Measurements from ENCODE around the gene TUT4.

The TUT4 gene

GRCh38 chr1:52559875-52560274, 7.0 kb upstream of the TUT4 start:
- DNase-seq (ENCODE audit: low read depth) = no peak
- in situ Hi-C loops (cut with HindIII; ENCODE audit: low sequenced_read_pairs) = no loop called here
- H3K4me3 ChIP-seq (ENCODE audit: low read depth, low read length) = no peak overlapping the region
- no peak for TF ChIP-seq CTCF (IDR thresholded peaks at IDR 0.05; ENCODE audit: low read depth, low read length, missing control alignments)

- H3K4me3 ChIP-seq (ENCODE audit: low read depth, low read length) = no peak overlapping the region
- no peak for TF ChIP-seq CTCF (IDR thresholded peaks at IDR 0.05; ENCODE audit: low read depth, low read length, missing control alignments)
- no peak for DNase-seq (ENCODE audit: low read depth)
- in situ Hi-C loops (cut with HindIII; ENCODE audit: low sequenced_read_pairs) = no loop called here
Measured at GRCh38 chr1:52558941-52559340, 6.0 kb upstream of the TUT4 start.

DNA sequence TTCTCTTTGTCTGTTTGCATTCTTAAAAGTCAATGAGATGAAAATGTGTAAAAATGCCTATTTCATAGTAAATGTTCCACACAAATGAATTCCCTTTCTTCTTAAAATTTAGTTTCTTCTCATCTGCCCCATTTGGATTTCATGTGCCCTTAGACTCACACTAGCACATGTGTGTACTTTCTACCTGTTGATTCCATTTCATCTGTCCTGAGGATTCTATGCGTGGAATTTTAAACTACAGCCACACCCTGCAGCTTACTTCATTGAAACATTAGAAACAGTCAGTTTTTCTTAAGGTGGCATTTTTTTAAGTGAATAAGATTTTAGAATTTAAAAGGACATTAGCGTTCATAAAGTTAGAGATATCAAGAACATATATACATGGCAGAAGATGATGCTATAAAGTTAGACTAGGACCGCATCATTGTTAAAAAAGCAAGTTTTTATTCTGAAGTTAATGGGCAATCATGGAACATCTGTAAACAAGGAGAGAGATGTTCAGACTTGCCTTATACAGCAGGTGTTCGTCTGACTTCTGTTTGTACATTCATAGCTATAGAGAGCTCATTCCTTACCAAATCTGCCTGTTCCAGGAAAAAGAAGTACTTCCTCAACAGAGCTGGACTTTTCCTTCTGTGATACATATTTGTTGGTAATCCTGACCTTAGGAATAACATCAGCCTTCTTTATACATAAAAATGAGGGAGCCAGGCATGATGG, 3.9 kb upstream of the TUT4 start:
- H3K4me3 ChIP-seq (ENCODE audit: low read depth, low read length) = no peak overlapping the region
- DNase-seq (ENCODE audit: low read depth) = no peak
- TF ChIP-seq CTCF (IDR thresholded peaks at IDR 0.05; ENCODE audit: low read depth, low read length, missing control alignments) = no peak
- in situ Hi-C loops (cut with HindIII; ENCODE audit: low sequenced_read_pairs) = no loop called here

DNA sequence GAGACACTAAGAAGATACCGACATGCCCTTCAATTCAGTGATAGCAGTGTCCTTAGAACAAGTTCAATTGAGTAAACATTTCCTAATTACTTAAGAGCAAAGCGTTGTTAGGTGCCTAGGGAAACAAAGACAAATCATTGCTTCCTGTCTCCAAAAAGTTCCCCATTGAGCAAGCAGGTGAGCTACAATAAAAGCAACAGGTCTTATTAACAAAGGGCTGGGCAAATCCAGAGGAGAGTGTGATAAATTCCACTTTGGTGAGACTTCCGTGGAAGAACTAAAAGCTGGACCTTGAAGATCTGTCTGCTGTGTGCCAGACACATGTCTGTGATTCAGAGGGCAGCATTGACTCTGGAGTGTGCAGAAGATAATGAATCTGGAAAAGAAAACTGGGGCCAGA, 1.9 kb upstream of the TUT4 start:
- no peak for TF ChIP-seq CTCF (IDR thresholded peaks at IDR 0.05; ENCODE audit: low read depth, low read length, missing control alignments)
- no peak for DNase-seq (ENCODE audit: low read depth)
- H3K4me3 ChIP-seq (ENCODE audit: low read depth, low read length) = no peak overlapping the region
- in situ Hi-C loops (cut with HindIII; ENCODE audit: low sequenced_read_pairs) = no loop called here

DNA sequence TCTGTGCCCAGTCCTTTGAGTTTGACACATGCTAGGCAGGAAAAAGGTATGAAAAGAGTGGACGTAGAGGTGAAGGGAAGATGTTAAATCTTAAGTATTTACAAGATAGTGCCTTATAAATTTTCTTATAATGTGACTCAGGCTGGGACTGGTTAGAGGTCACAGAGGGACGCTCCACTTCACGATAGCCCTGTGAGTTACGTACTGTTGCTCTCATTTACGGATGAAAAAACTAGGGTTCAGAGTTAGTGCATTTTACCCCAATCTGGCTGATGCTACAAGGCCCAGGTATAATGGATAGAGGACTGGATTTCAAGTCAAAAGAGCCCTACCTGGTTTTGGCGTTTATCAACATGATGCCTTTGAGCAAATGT, 1.4 kb upstream of the TUT4 start:
- peak overlapping the region; percentile 78 for H3K4me3 ChIP-seq (ENCODE audit: low read depth, low read length)
- DNase-seq (ENCODE audit: low read depth) = no peak
- in situ Hi-C loops (cut with HindIII; ENCODE audit: low sequenced_read_pairs) = no loop called here
- TF ChIP-seq CTCF (IDR thresholded peaks at IDR 0.05; ENCODE audit: low read depth, low read length, missing control alignments) = no peak

DNA sequence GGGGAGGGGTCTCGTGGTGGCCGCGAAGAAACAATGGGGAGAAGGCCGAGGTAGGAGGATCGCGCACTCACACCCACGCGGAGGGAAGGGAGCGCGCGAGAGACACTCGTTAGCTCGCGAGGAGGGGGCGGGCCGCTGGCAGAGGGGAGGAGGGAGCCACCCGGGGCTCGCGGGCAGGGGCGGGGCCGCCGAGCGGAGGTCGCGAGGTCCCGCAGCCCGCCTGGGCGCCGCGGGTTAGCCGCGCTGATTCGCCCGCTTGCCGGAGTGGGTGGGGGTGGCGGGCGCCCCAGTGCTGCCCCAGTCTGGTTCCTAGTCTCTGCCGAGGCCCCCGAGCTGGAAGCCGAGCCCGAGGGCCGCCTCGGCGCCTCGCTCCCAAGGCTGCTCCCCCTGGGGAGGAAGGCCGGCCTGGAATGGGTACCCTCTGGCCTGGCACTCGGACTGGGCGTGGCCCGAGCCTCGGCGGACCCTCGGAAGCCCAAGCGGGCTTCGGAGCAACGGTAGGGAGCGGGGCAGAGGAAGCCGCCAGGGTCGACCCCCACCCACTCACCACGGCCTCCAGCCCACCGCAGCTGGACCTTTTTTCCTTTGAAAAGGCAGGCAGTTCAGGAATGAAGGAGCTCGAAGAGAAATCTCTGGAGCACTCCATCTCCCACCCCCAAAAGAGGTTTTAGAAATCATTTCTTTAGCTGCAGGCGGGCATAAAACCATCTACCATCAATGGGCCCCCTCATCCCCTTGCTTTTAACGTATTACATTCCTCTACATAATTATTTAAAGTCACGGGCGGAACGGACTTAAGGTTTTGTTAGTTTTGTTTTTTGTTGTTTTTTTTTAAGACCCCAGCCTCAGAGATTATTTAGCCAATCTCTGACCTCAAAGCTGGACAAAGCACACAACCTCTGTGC, 722 bp upstream of the TUT4 start:
- in situ Hi-C loops (cut with HindIII; ENCODE audit: low sequenced_read_pairs) = no loop called here
- no peak for TF ChIP-seq CTCF (IDR thresholded peaks at IDR 0.05; ENCODE audit: low read depth, low read length, missing control alignments)

More for the DNA sequence above, 722 bp upstream of the TUT4 start:
- peak overlapping the region; percentile 78 for H3K4me3 ChIP-seq (ENCODE audit: low read depth, low read length)
- DNase-seq (ENCODE audit: low read depth) = peak; percentile 73

Measured in astrocyte of the cerebellum (primary cell).